Stimulated activated CD8-positive, alpha-beta memory T cell treated with anti-CD3 and anti-CD28 coated beads, Interleukin-15, amount 100 ng/mL, for 4 hours (primary cell): ENCODE data around the gene TSPAN5.
"Not testable (repeated sequence)": the region's sequence is repeated elsewhere in the genome, so short reads cannot be mapped to it uniquely, and the experiment has no call there.

ENCODE experiments used
- DNase-seq, 2 donors: peaks; one replicate each; pipeline ENCODE4 v3.0.0-alpha.2; 2020; ENCODE audit warnings: low read depth in 2 of 2

TSPAN5 gene

DNA sequence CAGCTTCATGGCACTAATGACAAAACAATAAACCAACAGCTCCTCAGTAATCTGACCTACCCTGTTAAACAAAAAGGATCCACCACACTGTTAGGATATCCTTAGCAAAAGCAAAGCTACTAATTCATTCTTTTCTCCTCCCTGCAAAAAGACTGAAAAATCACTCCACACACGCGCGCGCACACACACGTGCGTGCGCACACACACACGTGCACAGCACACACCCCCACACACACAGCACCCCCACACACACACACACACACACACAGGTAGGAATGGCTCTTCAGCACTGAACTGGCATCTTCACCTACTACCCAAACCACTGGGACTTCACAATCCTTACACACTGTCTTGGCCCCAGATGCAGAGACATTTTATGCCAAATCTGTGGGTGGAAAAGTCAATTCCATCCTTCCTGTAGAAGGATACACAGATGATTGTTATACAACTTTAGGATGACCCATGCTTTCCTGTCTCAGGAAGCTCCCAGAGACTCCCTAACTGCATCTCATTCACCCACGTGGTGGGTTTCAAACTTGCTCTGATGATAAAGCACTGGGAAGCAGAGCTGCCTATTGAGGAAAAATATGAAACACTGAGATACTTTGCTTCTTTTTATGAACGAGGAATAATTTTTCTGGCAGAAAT is 102.5 kb downstream of the TSPAN5 start:
- DNase-seq = no peak

DNA sequence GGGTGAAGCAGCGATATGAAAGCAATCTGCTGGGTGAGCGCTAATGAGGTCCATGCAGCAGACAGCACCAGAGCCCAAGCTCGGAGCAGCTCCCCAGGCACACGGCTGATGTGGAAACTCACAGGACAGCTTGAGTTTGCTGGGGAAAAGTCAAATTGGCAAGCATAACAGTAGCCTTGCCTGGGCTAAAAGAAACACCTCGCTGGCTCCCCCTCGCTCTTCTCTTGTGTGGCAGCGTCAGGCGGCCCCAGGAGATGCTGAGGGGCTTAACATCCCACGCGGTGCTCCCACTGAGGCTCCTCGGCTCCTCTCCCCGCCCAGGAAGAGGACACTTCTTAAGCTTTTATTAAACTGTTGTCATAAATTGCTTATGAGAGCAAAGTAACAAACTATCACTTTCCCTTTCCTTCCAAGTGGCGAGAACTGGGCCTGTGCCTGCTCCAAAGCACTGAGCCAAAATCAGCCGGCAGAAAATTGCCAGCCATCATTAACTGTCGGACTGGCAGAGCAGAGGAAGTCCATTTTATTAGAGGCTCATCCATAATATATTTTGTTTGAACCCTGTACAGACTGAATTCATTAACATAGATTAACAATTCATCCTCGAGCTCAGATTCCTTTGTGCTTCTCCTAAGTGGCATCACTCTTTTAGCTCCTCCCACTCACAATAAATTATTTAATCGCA is 111.4 kb downstream of the TSPAN5 start:
- DNase-seq = no peak

DNA sequence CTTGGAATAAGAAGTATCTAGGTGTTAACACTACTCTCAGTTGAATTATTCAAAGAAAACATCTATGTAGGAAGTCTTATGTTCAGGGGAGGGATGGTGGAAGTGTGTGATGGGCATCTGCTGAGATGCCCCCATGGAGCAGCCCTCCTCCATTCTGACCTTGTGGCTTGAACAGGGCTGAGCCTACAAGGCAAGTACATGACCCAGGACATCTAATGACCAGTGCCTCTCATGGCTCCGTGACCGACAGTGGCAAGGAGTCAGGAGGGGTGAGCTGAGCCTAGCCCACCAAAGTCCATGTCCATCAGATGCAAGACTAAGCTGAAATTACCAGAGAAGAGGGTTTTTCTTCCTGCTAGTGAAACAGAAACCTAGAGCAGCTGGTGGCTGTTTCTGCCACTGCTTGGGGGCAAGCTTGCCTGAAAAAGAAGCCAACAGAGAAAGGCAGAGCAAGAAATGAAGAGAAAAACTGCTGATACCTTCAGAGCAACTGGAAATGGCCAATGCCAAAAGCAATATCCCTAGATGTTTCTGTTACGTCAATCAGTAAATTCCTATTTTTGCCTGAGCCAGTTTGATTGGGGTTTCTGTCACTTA is 113.5 kb downstream of the TSPAN5 start:
- no peak for DNase-seq

DNA sequence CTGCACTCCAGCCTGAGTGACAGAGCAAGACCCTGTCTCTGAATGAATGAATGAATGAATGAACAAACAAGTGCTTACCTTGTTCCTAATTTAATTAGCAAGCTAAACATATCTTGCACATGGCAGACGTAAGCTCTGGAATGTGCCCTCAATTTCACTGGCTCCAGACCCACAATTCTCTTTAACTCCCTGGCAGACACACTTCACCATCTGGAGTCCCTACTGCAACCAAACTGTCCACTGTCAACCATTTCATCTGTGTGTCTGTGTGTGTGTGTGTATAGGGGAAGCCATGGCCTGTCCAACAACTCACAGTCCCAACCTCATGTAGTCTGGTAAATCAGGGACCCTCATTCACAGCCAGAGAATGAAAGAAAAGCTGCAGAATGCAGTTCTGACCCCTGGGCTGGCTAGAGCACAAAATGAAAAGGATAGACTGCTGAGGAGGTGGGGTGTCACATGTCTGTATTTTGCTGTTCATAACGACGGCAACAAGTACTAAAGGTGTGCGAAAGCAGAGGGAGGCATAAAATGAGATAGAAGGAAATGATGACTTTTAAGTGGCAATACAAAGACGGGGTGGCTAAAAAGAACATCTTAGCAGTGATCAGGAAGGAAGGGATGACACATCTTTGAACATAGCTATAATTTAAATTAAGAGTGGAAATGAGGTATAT is 114.1 kb downstream of the TSPAN5 start:
- no peak for DNase-seq

DNA sequence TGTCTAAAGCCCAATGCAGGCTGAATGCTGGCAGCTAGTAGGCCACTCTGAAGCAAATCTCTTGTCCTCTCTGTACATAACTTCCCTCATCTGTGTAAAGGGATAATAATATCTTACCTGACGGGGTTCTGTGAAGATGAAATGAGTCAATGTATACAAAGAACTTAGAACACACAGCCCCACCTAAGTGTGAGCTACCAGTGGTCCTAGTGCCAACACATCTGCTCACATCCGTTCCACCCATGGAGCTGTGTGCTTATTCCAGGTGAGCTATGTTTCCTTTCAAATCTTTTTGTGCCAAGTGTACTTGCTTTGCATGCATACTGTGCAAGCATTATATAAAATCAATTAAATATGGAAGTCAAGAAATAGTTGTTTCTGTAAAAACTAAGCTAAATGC is 116.4 kb downstream of the TSPAN5 start:
- no peak for DNase-seq

DNA sequence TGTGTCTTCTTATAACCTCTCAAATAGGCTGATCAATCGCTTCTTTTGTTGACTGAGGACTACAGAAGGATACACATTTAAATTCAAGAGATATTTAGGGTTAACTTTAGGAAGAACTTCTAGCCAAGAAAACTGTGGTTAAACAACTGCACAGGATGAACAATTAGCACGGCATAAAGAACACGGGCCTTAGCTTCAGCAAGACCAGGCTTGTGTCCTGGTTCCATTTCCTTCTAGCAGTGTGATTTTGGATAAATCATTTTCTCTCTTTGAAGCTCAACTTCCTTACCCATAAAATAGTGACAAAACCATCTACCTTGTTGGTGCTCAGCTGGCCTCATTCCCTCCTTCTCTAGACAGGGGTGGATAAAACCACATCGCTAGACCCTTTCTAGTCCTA is 117.6 kb downstream of the TSPAN5 start:
- no peak for DNase-seq

DNA sequence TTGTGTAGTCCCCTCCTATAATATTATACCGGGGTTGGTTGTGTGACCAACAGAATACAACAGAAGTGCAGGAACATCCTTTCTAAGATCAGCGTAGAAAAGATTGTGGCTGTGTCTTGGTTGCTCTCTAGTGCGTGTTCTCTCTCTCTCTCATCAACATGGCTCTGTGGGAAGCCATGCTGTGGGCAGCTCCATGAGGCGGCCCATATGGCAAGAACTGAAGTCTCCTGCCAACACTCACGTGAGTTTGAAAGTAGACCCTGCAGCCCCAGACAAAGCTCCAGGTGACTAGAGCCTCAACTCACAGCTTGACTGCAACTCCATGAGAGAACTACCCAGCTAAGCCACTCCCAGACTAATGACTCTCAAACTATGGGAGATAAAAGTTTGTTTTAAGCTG is 118.7 kb downstream of the TSPAN5 start:
- DNase-seq = no peak

DNA sequence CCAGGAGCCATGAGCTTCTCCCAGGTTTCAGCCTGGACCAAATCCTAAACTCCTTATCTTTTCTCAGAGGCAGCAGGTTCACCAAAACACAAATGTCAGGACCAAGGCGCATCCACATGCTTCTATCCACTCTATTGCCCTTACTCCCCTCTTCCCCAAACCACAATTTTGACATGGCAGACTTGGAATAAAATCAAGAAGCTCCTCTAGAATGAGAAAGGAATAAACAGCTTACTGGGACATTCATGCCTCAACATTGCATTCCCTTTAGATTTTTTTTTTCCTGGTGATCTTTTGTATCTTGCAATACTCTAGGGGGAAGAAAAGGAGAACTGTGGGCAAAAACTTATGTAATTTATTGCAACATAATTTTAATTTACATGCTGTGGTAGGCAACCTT is 119.1 kb downstream of the TSPAN5 start:
- no peak for DNase-seq

DNA sequence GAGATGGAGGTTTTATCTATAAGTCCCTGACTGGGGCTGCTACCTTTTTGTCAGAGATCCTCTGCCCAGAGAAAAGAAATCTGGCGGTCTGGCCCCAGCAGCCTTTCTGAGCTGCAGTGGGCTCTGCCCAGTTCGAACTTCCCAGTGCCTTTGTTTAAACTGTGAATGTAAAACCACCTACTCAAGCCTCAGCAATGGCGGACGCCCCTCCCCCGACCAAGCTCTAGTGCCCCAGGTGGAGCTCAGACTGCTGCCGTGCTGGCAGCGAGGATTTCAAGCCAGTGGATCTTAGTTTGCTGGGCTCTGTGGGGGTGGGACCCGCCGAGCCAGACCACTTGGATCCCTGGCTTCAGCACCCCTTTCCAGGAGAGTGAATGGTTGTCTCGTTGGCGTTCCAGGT is 121.8 kb downstream of the TSPAN5 start:
- no peak for DNase-seq

DNA sequence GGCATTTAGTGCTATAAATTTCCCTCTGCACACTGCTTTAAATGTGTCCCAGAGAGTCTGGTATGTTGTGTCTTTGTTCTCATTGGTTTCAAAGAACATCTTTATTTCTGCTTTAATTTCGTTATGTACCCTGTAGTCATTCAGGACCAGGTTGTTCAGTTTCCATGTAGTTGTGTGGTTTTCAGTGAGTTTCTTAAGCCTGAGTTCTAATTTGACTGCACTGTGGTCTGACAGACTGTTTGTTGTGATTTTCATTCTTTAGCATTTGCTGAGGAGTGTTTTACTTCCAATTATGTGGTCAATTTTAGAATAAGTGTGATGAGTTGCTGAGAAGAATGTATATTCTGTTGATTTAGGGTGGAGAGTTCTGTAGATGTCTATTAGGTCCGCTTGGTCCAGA is 124.3 kb downstream of the TSPAN5 start:
- not testable (repeated sequence) for DNase-seq

DNA sequence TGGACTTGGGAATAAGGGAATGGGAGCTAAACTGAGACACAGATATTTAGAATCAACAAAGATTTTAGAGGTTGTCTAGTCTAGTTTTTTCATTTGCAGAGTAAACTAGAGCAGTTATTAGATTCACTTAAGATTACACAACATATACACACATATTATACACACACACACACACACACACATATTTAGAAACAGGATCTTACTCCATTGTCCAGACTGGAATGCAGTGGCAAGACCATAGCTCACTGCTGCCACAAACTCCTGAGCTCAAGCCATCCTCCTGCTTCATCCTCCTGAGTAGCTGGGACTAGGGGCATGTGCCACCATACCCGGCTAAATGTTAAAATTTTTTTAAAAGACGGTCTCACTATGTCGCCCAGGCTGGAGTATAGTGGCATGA is 127.8 kb downstream of the TSPAN5 start:
- no peak for DNase-seq

DNA sequence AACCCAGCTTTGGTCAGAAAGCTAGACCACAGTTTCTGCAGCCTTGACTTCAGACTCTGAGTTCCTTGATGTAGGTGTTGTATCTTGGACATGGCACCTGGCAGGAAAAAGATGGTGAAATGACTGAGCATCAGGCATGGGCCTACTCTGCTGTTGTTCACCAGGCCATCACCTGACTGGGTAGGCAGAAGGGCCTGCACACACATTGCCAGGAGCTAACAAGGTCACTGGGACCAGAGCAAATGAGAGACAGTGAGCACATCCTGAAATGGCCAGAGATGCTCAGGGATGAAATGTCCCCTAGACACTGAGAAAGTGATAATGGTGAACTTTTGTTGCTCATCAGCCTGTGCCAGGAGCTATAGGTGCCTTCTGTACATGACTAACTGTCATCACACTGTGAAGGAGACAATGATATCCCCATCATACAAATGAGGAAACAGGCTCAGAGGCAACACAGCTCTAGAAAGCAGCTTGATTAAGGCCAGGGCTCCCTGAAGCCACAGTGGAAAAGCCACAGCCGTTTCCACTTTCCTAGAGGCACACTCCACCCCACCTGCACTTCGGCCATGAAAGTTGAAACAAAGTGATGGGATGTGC is 128.3 kb downstream of the TSPAN5 start:
- DNase-seq = no peak

DNA sequence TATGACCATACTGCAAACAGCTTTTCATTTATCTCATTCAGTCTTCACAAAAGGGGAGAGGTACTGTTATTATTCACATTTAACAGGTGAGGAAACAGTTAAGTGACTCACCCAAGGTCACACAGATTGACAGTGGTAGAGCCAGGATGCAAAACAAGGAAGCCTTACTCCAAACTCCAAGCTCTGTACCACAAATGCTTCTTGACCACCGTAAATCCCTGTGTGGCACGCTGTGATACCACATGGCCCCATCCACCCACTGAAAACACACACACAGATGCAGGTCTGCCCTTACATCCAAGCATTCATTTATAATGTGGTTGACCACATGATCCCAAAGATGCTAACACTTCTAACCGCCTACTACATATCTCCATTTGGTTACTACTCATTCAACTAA is 129.5 kb downstream of the TSPAN5 start:
- no peak for DNase-seq

DNA sequence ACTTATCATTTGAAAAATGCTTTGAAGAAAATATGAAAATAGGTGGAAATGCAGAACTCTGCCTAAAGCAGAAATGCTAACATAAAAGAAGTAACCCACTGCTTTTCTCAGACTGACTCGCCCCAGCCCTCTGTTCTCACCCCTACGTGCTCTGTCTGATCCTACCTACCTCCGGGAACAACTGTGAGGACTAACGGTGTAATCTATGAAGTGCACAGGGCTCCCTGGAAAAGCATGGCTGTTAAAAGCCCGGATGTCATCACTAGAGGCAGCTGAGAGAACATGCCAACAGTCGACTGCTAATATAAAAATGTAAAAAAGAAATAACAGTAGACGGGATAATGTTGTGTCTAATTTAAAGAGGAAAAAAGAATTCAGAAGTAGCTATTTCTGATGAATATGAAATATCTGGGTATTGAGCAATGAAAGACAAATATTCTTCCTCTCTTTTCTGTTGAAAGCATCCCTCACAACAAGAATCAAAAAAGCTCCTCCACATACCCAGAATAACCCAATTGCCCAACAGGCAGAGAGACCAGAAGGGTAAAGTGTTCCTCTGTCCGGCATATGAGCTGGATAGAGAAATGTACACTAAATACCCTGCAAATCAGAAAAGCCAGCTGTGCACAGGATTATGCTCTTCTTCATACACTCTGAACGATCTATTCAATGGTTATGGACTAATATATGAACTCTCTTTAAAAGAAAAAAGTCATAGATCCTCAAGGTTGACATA is 130.7 kb downstream of the TSPAN5 start:
- DNase-seq = no peak

DNA sequence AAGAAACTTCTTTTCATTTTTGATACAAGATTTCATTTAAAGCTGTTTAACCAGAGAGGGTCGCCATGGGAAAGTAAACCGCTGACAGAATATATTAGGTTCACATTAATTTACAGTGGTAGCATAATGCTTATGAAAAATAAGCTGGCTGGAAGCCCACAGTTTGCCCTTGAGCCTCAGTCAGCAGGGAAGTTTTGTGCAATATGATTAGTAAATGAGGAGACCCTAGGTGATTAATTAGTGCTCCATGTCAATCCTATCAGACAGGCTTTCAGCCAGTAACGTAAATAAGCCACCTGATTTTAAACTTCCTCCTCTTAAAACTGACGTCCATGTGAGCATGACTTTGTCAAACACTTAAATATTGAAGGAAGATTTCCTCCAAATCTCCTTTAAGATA is 134.2 kb downstream of the TSPAN5 start:
- DNase-seq = no peak

DNA sequence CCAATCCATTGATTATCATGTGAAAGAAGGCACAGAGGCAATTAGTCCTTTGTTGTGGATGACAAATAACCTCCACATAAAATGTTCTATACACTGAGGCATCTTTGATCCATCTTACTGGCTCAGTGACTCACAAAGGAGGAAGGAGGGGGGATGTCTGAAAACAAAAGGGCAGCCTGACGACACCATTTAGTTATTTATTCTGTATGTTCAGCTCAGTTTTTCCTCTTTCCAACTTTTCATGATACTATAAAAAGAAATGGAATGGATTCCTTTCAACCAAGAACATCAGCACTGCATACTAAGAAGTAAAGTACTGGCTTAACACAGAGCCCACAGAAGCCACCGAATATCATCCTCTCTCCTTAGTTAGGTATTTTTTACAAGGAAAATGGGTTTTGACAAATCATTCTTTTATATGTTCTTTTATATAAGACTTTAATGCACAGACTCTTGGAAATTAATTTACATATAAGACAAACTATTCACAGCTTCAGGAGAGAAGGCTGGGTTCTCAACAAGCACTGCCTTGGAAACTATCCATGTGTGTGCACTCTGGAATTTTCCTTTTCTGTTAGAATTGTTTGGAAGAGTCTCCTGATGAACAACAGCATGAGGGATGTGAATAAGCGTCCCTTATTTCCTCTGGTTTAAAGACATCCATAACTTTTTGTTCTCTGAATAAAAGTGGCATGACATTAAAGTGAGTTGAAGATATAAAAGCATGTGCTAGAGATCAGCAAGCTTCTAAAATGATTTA is 135.6 kb downstream of the TSPAN5 start:
- no peak for DNase-seq

DNA sequence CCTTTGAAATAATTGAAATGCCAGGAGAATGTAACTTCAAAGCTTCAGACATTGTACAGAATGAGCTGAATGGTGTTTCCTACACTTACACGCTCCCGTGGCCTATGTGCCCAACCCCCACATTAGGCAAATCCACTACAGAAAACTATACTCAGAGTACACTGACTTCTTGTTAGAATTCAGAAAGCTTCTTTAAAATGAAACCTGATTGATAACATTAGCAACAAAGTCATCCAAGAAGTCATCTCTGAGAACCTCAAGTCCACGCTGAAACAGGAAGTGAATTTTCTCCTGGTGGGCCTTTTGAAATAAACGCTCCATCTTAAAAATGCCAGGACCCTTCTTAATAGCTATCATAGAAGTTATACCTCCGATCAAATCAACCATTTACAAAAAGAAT is 136.3 kb downstream of the TSPAN5 start:
- DNase-seq = no peak

DNA sequence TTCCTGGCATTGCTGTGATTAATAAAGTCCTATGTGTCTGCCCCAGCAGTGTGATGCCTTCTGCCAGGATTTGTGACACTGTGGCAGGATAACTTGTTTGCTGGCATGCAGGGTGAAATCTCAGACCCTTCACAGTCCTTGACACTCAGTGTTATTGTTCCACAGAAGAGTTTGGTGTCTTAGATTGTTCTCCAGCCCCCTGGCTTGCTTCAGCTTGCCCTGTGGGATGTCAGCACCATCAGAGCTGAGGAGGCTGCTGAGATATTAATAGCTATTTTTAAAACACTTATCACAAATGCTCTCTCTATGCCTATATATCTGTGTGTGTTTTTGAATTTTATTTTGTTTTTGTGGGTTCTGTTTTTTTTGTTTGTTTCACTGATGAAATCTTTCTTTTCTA is 136.9 kb downstream of the TSPAN5 start:
- no peak for DNase-seq

DNA sequence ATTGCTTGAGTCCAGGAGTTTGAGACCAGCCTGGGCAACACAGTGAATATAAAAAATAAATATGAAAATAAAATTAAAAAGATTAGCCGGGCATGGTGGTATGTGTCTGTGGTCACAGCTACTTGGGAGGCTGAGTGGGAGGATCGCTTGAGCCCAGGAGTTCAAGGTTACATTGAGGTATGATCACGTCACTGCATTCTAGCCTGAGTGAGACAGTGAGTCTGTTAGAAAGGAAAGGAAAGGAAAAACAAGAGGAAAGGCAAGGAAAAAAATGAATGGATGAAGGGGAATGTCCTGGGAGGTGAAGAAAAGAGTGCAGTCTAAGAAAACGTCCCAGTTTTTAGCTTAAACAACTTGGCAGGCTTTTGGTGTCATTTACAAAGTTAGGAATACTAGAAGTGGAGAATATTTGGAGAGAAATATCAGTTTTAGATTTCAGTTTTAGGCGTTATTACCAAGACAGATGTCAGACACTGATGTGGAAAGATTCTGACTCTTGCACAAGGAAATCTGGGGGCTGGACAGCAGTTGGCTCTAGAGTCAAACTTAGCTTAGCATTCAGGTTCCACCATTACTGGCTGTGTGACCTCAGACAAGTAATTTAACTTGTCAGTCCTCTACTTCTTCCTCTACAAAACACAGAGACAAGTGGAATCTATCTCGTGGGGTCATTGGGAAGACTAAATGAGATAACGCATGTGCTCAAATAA is 139.0 kb downstream of the TSPAN5 start:
- no peak for DNase-seq

DNA sequence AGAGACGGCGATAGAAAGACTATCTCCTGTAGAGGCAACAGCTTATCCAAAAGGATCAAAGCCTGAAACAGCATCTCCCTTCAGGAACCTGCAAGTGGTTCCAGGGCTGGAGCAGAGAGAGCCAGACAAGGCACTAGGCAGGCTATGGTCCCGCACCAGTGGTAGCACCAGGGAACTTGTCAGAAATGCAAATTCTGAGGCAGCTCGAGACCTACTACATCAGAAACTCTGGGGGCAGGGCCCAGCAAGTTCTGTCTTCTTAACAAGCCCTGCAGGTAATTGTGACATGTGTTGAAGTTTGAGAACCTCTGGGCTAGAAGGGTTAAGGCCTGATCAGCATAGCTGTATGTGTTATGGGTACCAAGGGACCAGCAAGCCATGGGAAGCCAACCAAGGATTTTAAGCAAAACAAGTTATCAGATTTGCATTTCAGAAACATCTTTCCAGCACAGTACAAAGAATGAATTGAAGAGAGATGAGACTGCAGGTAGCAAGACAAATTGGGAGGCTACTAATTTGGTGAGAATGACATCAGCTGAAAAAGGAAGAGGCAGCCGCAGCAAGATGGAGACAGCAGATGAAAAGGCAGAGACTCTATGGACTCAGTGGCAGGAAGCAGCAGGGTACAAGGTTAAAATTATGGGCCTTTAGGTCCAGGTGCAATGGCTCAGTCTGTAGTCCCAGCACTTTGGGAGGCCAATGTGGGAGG is 139.7 kb downstream of the TSPAN5 start:
- DNase-seq = no peak
